Spleen (tissue), 7 donors: Measurements from ENCODE around the gene DNAJB2.

Source experiments
- POLR2A ChIP-seq, 3 donors: fragments of 450-650 bp; IDR thresholded peaks; one replicate each; pipeline ENCODE4 v1.5.1; 2017; ENCODE audit warnings: antibody characterized with exemption in 3 of 3, mild to moderate bottlenecking in 1 of 3
- POLR2AphosphoS5 ChIP-seq, 3 donors: sonication (generic); formaldehyde crosslinking; IDR thresholded peaks; one replicate each; pipeline ENCODE4 v1.5.1; 2017; ENCODE audit warnings: antibody characterized with exemption in 3 of 3
- TF ChIP-seq, protein P1 (sequence below), 11 experiments: fragments of 200-600 bp in 7 of 11; fragments of 450-650 bp in 4 of 11; sonication (generic) in 4 of 11; IDR thresholded peaks in 8 of 11; conservative IDR thresholded peaks in 3 of 11; 1 replicate in 7 of 11; 2 replicates in 4 of 11; pipeline versions ENCODE4 v1.4.0 to v1.8.0; 2016 to 2021; ENCODE audit warnings: antibody characterized with exemption in 11 of 11, inconsistent platforms in 4 of 11, mild to moderate bottlenecking in 1 of 11
- donor health status: DM: no; HTN: no; CAD: no; lungs with moderate emphysema.
- donor health status: DM: no; HTN: no; CAD: no.
- donor health status: DM: no; HTN: no; CAD: no.

GRCh38 chr2:219298759-219299371, 19.7 kb downstream of the DNAJB2 start:
- TF ChIP-seq, protein P1, sequence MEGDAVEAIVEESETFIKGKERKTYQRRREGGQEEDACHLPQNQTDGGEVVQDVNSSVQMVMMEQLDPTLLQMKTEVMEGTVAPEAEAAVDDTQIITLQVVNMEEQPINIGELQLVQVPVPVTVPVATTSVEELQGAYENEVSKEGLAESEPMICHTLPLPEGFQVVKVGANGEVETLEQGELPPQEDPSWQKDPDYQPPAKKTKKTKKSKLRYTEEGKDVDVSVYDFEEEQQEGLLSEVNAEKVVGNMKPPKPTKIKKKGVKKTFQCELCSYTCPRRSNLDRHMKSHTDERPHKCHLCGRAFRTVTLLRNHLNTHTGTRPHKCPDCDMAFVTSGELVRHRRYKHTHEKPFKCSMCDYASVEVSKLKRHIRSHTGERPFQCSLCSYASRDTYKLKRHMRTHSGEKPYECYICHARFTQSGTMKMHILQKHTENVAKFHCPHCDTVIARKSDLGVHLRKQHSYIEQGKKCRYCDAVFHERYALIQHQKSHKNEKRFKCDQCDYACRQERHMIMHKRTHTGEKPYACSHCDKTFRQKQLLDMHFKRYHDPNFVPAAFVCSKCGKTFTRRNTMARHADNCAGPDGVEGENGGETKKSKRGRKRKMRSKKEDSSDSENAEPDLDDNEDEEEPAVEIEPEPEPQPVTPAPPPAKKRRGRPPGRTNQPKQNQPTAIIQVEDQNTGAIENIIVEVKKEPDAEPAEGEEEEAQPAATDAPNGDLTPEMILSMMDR (IDR thresholded peaks at IDR 0.05 in 8 of 11, conservative IDR thresholded peaks at IDR 0.05 in 3 of 11), result peak; percentile 96 to 100 (median 100)
- TF ChIP-seq POLR2A (IDR thresholded peaks at IDR 0.05) (no peak), POLR2AphosphoS5 (IDR thresholded peaks at IDR 0.05) (peak; percentile 35 to 63 (median 42))
